Measurements from ENCODE around the gene ATP5F1D. TPM values are rescaled to one million over a fixed set of nuclear protein-coding genes. Genes with fewer than 3 reads are reported as not detected.

Gene ATP5F1D
- total and polyA plus RNA-seq, 2 donors (not counting 3 experiments of a cell fraction or from before 2014, with no cell fraction given) = 167 to 192 TPM

DNA sequence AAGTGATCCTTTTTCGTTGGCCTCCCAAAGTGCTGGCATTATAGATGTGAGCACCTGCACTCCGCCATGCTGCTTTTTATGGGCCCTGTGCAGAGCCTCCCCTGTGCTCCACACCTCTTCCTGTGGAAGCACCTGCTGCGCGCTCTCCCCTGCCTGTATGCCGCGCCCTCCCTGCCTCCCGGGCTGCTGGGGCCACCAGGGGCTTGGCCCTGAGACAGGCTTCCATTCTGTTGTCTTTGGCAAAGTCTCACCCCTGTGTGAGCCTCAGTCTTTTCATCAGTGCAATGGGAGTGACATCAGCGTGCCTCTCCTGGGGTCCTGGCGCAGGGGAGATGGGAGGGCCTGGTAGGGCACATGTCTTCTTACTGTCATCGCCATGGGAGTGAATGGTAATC, 35.1 kb downstream of the ATP5F1D start:
- Histone ChIP-seq H3K4me1 (ENCODE audit: control insufficient read depth, extremely low read depth, insufficient read depth, low read length) (peaks cover 20% of the 10 kb centered on the region), H3K27me3 (ENCODE audit: control insufficient read depth in 2 of 2, insufficient read depth in 2 of 2, low read length in 2 of 2) (no peaks in the 10 kb centered on the region), H2AFZ (ENCODE audit: low read depth, low read length) (no peak overlapping the region), H3K9me1 (replicated peaks; ENCODE audit: control insufficient read depth, extremely low read depth, insufficient read depth, low read length) (no peaks in the 10 kb centered on the region), H3K9me3 (replicated peaks; ENCODE audit: control insufficient read depth, insufficient read depth, low read length) (no peaks in the 10 kb centered on the region), H3K36me3 (ENCODE audit: control insufficient read depth in 2 of 2, extremely low read depth in 1 of 2, insufficient read depth in 2 of 2, low read length in 2 of 2) (peaks cover 20 to 32% of the 10 kb centered on the region in 2 experiments), H3K4me2 (ENCODE audit: insufficient read depth, low read length) (peak overlapping the region; percentile 74), H3K27ac (ENCODE audit: insufficient read depth, low read depth, low read length) (peak overlapping the region; percentile 62), H3K9ac (replicated peaks; ENCODE audit: extremely low read depth, insufficient read depth, low read length) (peak overlapping the region; percentile 70), H3K4me3 (replicated peaks in 1 of 3; ENCODE audit: insufficient read depth in 1 of 3, low read depth in 1 of 3, low read length in 3 of 3) (no peak overlapping the region), H4K20me1 (replicated peaks; ENCODE audit: control insufficient read depth, extremely low read depth, insufficient read depth, low read length) (no peaks in the 10 kb centered on the region), H3K79me2 (ENCODE audit: control insufficient read depth, insufficient read depth, low read length) (peaks cover 27% of the 10 kb centered on the region)
- TF ChIP-seq MYC (IDR thresholded peaks at IDR 0.05; ENCODE audit: low read depth, low read length) = no peak
- TF ChIP-seq JUN (IDR thresholded peaks at IDR 0.05; ENCODE audit: borderline replicate concordance, insufficient read depth, insufficient read length, low read depth) = no peak
- TF ChIP-seq POLR2AphosphoS5 (IDR thresholded peaks at IDR 0.05; ENCODE audit: insufficient read depth, low read depth, low read length) = no peak
- no peak for TF ChIP-seq POLR2A (IDR thresholded peaks at IDR 0.05; ENCODE audit: low read depth, low read length)
- TF ChIP-seq EZH2 (IDR thresholded peaks at IDR 0.05; ENCODE audit: borderline replicate concordance, low read depth, low read length, severe bottlenecking) = no peak
- TF ChIP-seq MAX (IDR thresholded peaks at IDR 0.05; ENCODE audit: insufficient read depth, insufficient read length) = no peak
- no peak for TF ChIP-seq GATA2 (IDR thresholded peaks at IDR 0.05; ENCODE audit: insufficient read depth, insufficient read length, low read depth, low read length)
- no peak for TF ChIP-seq FOS (IDR thresholded peaks at IDR 0.05; ENCODE audit: borderline replicate concordance, insufficient read depth, low read length)
- TF ChIP-seq, protein P1, sequence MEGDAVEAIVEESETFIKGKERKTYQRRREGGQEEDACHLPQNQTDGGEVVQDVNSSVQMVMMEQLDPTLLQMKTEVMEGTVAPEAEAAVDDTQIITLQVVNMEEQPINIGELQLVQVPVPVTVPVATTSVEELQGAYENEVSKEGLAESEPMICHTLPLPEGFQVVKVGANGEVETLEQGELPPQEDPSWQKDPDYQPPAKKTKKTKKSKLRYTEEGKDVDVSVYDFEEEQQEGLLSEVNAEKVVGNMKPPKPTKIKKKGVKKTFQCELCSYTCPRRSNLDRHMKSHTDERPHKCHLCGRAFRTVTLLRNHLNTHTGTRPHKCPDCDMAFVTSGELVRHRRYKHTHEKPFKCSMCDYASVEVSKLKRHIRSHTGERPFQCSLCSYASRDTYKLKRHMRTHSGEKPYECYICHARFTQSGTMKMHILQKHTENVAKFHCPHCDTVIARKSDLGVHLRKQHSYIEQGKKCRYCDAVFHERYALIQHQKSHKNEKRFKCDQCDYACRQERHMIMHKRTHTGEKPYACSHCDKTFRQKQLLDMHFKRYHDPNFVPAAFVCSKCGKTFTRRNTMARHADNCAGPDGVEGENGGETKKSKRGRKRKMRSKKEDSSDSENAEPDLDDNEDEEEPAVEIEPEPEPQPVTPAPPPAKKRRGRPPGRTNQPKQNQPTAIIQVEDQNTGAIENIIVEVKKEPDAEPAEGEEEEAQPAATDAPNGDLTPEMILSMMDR (IDR thresholded peaks at IDR 0.05; ENCODE audit: extremely low read depth in 1 of 2, insufficient read depth in 1 of 2, low read depth in 1 of 2, low read length in 2 of 2) = no peak
- ChIA-PET POLR2A (no interaction called here), CTCF (interaction anchor here (1.7 kb wide), 1 partner anchor 32 kb away, joined by 18 read pairs; no protein-coding TSS in a partner anchor)
- FAIRE-seq (no peak), DNase-seq (ENCODE audit: low read depth, low spot score) (no peak)
- dilution Hi-C loops (cut with MboI; ENCODE audit: extremely low pct_ligation_motif_present, low sequenced_read_pairs) (no loop called here), intact Hi-C loops (cut with micrococcal nuclease) (no loop called here)
- no TSS peak for BruUV-seq (replicated peaks)

Data from endothelial cell of umbilical vein (primary cell).